ENCODE results near the gene MMP21.

The MMP21 gene

GRCh38 chr10:125775491-125776106, at the start of gene MMP21:
TSS of gene MMP21 (minus strand) at chr10:125775821. CDS start at chr10:125775821, 0 bp downstream.
- no peak for DNase-seq (ENCODE audit: low read depth, low spot score)

- DNase-seq (ENCODE audit: low read depth, low spot score), result no peak
These were observed 49.1 kb upstream of the MMP21 start for GRCh38 chr10:125824736-125825135.

- no peak for DNase-seq (ENCODE audit: low read depth, low spot score)
These were observed 48.1 kb upstream of the MMP21 start for GRCh38 chr10:125823663-125824251.

GRCh38 chr10:125822878-125823662, 47.4 kb upstream of the MMP21 start, which contains the start of the genes BCCIP and UROS:
TSS of gene BCCIP (plus strand) at chr10:125823546. CDS start at chr10:125823558, 12 bp downstream.
TSS of gene UROS (minus strand) at chr10:125823258. CDS start at chr10:125816499, 6,759 bp downstream.
- peak; percentile 83 for DNase-seq (ENCODE audit: low read depth, low spot score)

GRCh38 chr10:125820701-125821100, 45.1 kb upstream of the MMP21 start:
- DNase-seq (ENCODE audit: low read depth, low spot score), result no peak

- no peak for DNase-seq (ENCODE audit: low read depth, low spot score)
These were observed 41.8 kb upstream of the MMP21 start for GRCh38 chr10:125817337-125817946.

GRCh38 chr10:125816548-125816947, 40.9 kb upstream of the MMP21 start:
- DNase-seq (ENCODE audit: low read depth, low spot score), result no peak

GRCh38 chr10:125815764-125816163, 40.1 kb upstream of the MMP21 start:
- DNase-seq (ENCODE audit: low read depth, low spot score), result no peak

- no peak for DNase-seq (ENCODE audit: low read depth, low spot score)
These were observed 36.6 kb upstream of the MMP21 start for GRCh38 chr10:125812128-125812750.

- DNase-seq (ENCODE audit: low read depth, low spot score), result no peak
These were observed 35.6 kb upstream of the MMP21 start for GRCh38 chr10:125811251-125811650.

GRCh38 chr10:125808047-125808446, 32.4 kb upstream of the MMP21 start:
- DNase-seq (ENCODE audit: low read depth, low spot score), result no peak

- no peak for DNase-seq (ENCODE audit: low read depth, low spot score)
These were observed 27.1 kb upstream of the MMP21 start for GRCh38 chr10:125802739-125803138.

GRCh38 chr10:125802131-125802530, 26.5 kb upstream of the MMP21 start:
- DNase-seq (ENCODE audit: low read depth, low spot score), result no peak

- DNase-seq (ENCODE audit: low read depth, low spot score), result no peak
These were observed 26.0 kb upstream of the MMP21 start for GRCh38 chr10:125801574-125801973.

GRCh38 chr10:125799451-125800182, 24.0 kb upstream of the MMP21 start:
- DNase-seq (ENCODE audit: low read depth, low spot score), result no peak

- DNase-seq (ENCODE audit: low read depth, low spot score), result no peak
These were observed 22.5 kb upstream of the MMP21 start for GRCh38 chr10:125797994-125798662.

GRCh38 chr10:125797424-125797823, 21.8 kb upstream of the MMP21 start:
- DNase-seq (ENCODE audit: low read depth, low spot score), result no peak

GRCh38 chr10:125795637-125796190, 20.1 kb upstream of the MMP21 start:
- DNase-seq (ENCODE audit: low read depth, low spot score), result no peak

- DNase-seq (ENCODE audit: low read depth, low spot score), result no peak
These were observed 19.5 kb upstream of the MMP21 start for GRCh38 chr10:125795128-125795527.

Data from activated CD4-positive, CD25-positive, alpha-beta regulatory T cell treated with anti-CD3 and anti-CD28 coated beads, Interleukin-2, amount 50 U/mL, for 16 hours (primary cell).